Ishikawa (cell line): ENCODE measurements around the gene GAB2.

Experiments used
- CEBPB ChIP-seq: IDR thresholded peaks from 2 replicates; pipeline ENCODE4 v1.6.1; 2012
- CREB1 ChIP-seq: IDR thresholded peaks from 2 replicates; pipeline ENCODE4 v1.6.1; 2012; ENCODE audit warnings: low read depth
- EGR1 ChIP-seq: IDR thresholded peaks from 2 replicates; pipeline ENCODE4 v1.6.1; 2012
- EP300 ChIP-seq: IDR thresholded peaks from 2 replicates; pipeline ENCODE4 v1.6.1; 2012; ENCODE audit warnings: borderline replicate concordance
- FOXM1 ChIP-seq: IDR thresholded peaks from 2 replicates; pipeline ENCODE4 v1.6.1; 2012; ENCODE audit warnings: low read depth, borderline replicate concordance
- MAX ChIP-seq: IDR thresholded peaks from 2 replicates; pipeline ENCODE4 v1.6.1; 2012
- NFIC ChIP-seq: IDR thresholded peaks from 2 replicates; pipeline ENCODE4 v1.6.1; 2012
- RAD21 ChIP-seq: IDR thresholded peaks from 2 replicates; pipeline ENCODE4 v1.6.1; 2012; ENCODE audit warnings: low read depth
- REST ChIP-seq: IDR thresholded peaks from 2 replicates; pipeline ENCODE4 v1.6.1; 2012; ENCODE audit warnings: low read depth, mild to moderate bottlenecking
- TAF1 ChIP-seq: IDR thresholded peaks from 2 replicates; pipeline ENCODE4 v1.6.1; 2012; ENCODE audit warnings: low read depth, mild to moderate bottlenecking
- TCF12 ChIP-seq: IDR thresholded peaks from 2 replicates; pipeline ENCODE4 v1.6.1; 2012; ENCODE audit warnings: low read depth
- TEAD4 ChIP-seq: IDR thresholded peaks from 2 replicates; pipeline ENCODE4 v1.6.1; 2012
- USF1 ChIP-seq: IDR thresholded peaks from 2 replicates; pipeline ENCODE4 v1.6.1; 2012
- YY1 ChIP-seq: IDR thresholded peaks from 2 replicates; pipeline ENCODE4 v1.6.1; 2012; ENCODE audit warnings: low read depth
- ZBTB7A ChIP-seq: IDR thresholded peaks from 2 replicates; pipeline ENCODE4 v1.6.1; 2012; ENCODE audit warnings: low read depth

GAB2 gene

GRCh38 chr11:78330361-78330760 is 87.3 kb downstream of the GAB2 start:
- TF ChIP-seq USF1 (no peak), MAX (no peak), TAF1 (no peak), EGR1 (no peak), FOXM1 (no peak), YY1 (no peak), CEBPB (no peak), CREB1 (no peak), TEAD4 (no peak), RAD21 (no peak), NFIC (no peak), EP300 (no peak), ZBTB7A (no peak)

GRCh38 chr11:78327945-78328344 is 89.7 kb downstream of the GAB2 start:
- TF ChIP-seq USF1, result no peak
- TF ChIP-seq TAF1, result no peak
- no peak for TF ChIP-seq EP300
- TF ChIP-seq TCF12, result no peak

GRCh38 chr11:78325274-78325781 is 92.3 kb downstream of the GAB2 start:
- no peak for TF ChIP-seq EP300
- TF ChIP-seq RAD21, result no peak
- TF ChIP-seq USF1, result no peak
- TF ChIP-seq NFIC, result no peak
- no peak for TF ChIP-seq TAF1
- no peak for TF ChIP-seq ZBTB7A
- no peak for TF ChIP-seq CREB1
- TF ChIP-seq EGR1, result no peak
- no peak for TF ChIP-seq TCF12
- TF ChIP-seq CEBPB, result no peak
- TF ChIP-seq MAX, result no peak
- no peak for TF ChIP-seq YY1
- no peak for TF ChIP-seq FOXM1
- TF ChIP-seq TEAD4, result no peak
- no peak for TF ChIP-seq REST

- TF ChIP-seq YY1 (no peak), EGR1 (no peak), CEBPB (no peak), MAX (no peak), CREB1 (no peak), FOXM1 (no peak), EP300 (no peak), NFIC (no peak), TCF12 (no peak)
Measured at GRCh38 chr11:78323363-78323762, 94.3 kb downstream of the GAB2 start.

GRCh38 chr11:78319453-78319955 is 98.1 kb downstream of the GAB2 start:
- no peak for TF ChIP-seq EGR1

GRCh38 chr11:78318321-78319114 is 99.1 kb downstream of the GAB2 start:
- TF ChIP-seq TEAD4 (no peak), EP300 (no peak), TCF12 (no peak), TAF1 (no peak), FOXM1 (no peak)

GRCh38 chr11:78315724-78316123 is 101.9 kb downstream of the GAB2 start:
- TF ChIP-seq RAD21, result no peak
- TF ChIP-seq YY1, result no peak
- TF ChIP-seq ZBTB7A, result no peak
- no peak for TF ChIP-seq REST
